GM21529 (cell line): ENCODE data around the gene ATAD3A.

Source experiments
- ATAC-seq: cut with Tn5 transposase; IDR thresholded peaks from one replicate; pipeline ENCODE4 v1.9.1; 2021; ENCODE audit not compliant: unreplicated experiment

The ATAD3A gene

GRCh38 chr1:1577367-1578011, 65.5 kb downstream of the ATAD3A start:
- ATAC-seq: no peak

GRCh38 chr1:1578371-1578940, 66.5 kb downstream of the ATAD3A start:
- ATAC-seq: no peak

- ATAC-seq: no peak
These were observed 70.8 kb downstream of the ATAD3A start for GRCh38 chr1:1582585-1583346.

- ATAC-seq: no peak
These were observed 71.5 kb downstream of the ATAD3A start for GRCh38 chr1:1583347-1584010.
